ENCODE measurements around the gene DNAJB6.

GRCh38 chr7:157442456-157442855 is 105.7 kb downstream of the DNAJB6 start:
- no peak for TF ChIP-seq EZH2phosphoT487 (IDR thresholded peaks at IDR 0.05; ENCODE audit: low read depth)
- no peak for TF ChIP-seq CTCF (IDR thresholded peaks at IDR 0.05; ENCODE audit: low read depth, low read length)
